Globus pallidus (tissue), 1 donor: ENCODE data around the gene MEIS2.
A peak's percentile ranks its signal among the peaks of the same experiment; 100 is the strongest.

Experiments used
- DNase-seq: peaks from one replicate; pipeline ENCODE4 v3.0.0-alpha.2; 2015; ENCODE audit warnings: low spot score

Gene MEIS2

DNA sequence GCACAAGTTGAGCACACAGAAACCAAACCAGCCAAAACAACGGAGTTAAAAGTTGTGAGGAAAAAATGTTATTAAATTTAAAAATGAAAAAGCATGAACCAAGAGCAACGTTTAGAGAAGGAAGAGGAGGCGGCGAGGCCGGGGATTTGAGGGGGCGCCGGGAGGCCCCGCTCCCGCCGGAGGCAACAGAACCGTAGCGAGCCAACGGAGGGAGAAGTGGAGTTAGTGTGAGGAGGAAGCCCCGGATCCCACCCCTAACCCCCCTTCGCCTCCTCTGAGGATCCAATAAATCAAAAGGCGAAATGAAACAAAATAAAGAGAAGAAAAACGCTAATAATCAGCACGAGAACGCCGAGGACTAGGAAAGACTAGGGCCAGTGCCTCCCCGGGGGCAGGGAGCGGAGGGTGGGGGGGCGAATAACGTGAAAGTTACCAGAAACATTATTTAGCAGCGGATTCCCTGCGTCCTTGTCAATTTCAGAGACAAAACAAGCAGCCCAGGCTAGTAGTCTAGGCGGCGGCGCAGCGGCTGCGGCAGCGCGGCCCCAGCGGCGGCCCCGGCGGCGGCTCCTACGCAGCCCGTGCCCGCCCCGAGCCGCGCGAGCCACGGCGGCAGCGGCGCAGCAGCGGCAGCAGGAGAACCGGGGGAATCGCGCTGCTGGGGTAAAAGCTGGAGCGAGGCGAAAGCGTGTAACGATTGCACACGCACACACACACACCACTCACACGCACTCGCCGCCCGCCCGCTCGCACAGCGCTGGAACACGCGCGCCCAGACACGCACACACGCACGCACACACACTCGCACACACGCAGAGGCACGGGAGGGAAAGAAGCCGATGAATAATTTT is 1.7 kb downstream of the MEIS2 start:
- DNase-seq, result peak; percentile 57

DNA sequence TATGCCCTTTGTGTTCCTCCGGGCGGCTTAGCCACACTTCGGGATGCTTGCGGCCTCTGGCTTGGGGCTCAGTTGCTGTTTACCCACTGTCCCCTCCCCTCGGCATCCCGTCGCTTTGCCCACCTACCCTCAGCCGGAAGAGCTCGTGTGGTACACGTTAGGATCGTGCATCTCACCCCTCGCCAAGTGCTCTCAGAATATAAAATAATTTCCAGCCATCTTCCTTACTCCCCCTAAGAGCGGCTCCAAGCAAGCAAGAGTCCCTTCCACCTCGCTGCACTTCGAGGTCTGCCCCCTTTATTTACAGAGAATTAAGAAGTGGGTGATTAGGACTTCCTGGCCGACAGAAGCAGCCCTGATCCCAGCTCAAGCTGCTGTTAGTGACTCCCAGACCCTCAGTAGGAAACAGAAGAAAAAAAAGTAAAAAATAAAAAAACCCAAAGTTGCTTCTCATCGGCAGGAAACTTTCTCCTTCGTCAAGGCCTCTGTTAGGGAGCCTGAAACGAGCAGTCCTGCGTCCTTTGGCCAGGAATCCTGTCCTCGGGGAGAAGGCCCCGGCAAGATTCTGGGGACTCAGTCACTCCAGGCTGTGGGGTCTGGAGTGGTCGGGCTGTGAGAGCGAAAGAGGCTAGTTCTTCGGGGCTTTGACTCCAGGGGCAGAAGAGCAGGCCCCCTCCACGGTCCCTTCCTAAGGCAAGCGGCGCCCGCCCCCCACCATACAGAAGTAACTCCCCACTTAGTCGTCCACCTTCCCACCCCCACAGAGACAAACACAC is 3.0 kb downstream of the MEIS2 start:
- DNase-seq, result peak; percentile 47

DNA sequence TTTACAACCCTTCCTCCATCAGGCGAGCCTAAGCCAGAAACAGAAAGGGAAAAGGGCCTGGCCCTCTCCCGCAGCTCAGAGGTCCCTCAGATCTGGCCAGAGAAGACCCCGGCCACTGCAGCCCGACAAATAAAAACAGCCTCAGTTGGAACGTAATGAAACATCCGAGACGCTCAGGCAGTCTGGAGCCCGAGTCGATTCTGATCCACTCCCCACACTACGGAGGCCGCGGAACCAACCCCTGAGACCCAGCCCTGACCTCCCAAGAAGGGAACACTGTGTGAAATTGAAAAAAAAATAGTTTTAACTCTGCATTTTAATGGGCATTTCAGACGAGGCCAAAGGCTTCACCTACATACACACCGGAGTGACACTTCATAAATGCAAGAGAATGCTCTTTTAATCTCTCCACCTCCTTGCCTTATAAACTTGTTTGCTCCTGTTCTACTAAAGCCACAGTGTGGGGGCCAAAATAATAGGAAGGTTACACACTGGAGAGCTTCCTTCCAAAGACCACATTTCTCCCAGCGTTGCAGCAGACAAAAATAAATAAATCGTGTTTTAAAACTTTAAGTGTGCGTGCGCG is 3.7 kb downstream of the MEIS2 start:
- DNase-seq, result peak; percentile 48

DNA sequence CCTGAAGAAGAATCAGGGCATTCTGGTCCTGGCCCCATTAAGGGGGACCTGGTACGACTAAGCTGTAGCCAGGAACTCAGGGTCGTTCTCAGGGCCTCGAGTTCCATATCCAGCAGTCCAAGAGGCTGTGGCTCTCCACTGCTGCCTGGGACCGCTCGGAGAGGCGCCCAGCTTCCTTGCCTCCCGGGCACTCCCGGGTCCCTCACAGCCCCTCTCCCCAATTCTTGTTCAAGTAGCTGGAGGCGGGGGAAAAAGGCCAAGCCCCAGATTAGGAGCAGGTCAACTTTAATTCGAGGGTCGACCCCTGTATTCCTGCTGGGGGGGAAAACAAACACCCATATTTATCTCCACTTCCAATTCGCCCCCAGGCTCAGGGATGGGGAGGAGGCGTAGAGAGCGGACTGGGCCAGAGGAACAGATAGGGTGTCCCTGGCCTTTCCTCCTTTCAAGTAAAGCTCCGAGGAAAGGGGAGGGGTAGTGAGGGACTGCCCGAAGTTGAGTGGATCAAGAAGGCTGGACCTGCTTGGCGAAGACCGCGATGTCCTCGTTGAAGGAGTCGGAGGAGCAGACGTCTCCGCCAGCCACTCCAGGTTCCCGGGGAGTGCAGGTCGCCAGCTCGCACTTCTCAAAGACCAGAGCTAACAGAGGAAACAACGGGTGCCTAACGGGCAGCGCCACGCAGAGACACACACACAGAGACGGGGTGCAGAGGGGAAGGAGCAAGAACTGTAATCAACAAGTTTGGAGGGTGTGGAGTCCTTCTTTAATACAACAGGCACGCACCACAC is 4.4 kb downstream of the MEIS2 start:
- DNase-seq, result peak; percentile 47

DNA sequence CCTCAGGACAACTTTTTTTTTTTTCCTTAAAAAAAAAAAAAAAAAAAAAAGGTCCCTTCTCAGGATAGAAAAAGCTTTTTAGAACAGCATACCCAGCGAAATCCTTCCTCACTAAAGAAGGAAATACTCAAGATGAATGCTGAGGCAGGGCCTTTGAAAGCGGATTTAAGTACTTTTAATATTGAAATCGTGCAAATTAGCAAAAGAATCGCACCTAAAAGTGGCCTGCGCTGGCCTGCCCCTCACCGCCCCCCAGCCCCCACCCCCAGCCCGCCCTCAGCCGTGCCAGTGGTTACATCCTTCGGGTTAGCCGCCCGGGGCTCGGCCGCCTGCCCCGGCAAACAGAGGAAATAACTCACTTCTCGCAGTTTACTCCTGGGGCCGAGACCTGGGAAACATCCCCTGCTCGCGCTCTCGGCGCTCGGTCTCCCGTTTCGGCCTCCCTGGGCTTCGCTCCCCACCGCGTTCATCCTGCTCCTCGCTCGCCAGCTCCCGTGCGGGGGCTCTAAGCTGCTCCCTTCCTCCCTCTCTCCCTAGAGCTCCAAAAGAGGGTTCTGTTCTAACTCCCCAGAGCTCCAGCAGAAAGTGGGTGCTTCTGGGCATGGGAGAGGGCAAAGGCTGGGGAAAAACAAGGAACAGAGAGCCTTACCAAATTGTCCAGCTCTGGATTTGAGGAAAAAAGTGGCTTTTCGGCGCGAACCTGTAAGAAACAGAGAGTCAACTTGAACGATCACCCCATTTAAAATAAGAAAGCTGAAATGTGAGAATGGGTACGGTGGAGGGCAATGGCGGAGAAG is 5.2 kb downstream of the MEIS2 start:
- DNase-seq, result no peak

DNA sequence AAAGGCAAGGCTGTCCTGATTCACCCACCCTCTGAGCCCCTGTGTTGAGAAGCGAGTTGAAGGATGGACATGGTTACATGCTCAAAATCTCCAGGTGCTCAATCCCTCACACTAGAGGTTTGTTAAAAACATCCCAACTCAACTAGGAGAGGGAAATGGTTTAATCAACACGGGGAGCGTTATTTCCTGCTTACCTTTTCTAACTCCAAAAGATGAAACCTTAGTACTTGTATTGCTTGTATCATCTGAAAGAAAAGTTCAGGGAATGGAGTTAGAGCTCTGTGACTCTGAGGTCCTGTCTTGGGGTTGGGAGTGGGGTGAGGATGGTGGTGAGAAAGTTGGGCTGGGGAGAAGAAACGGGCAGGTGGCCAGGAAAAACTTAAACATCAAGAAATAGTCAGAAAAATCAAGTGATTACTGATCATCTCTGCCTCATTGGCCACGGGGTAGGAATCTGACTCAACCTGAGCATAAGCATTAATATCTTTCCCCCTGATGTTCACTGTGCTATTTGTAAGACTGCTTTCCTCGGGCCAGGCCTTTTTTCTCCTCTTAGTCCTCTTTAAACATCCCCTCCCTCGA is 5.9 kb downstream of the MEIS2 start:
- DNase-seq, result peak; percentile 39

DNA sequence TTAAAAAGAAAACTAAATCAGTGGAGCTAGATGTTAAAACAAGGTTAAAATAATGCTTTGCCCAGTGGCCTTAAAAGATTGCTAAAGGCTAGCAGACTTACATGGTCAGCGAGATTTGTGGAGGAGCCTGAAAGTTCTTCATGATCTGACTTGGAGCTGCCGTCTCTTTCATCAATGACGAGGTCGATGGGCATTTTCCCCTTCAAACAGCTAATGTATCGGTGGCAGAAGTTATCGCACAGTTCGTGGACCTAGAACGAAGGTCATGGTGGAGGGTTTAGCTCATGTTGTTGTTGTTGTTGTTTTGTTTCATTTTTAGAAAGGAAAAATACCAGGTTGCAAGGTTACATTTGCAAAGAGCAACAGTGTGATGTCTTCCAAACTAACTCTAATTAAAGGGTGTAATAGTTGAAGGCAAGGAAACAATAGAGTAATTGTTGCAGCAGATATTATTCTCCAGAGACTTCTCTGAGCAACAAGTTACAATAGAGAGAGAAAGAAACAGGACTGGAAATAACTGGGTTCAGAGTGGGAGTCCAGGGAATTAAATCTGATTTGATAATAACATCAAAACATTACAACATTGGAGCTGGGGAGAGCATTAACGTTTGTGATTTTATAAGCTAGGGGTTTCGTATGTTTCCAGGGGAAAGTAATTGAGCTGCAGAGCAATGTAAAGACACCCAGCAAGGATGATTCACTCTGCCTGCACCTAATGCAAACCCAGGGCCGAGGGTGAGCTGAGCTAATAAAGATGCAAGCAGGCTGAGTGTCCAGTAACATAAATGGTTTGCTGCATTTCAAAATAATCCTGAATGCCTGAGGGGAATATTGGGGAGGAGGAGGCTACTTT is 6.6 kb downstream of the MEIS2 start:
- DNase-seq, result peak; percentile 72

DNA sequence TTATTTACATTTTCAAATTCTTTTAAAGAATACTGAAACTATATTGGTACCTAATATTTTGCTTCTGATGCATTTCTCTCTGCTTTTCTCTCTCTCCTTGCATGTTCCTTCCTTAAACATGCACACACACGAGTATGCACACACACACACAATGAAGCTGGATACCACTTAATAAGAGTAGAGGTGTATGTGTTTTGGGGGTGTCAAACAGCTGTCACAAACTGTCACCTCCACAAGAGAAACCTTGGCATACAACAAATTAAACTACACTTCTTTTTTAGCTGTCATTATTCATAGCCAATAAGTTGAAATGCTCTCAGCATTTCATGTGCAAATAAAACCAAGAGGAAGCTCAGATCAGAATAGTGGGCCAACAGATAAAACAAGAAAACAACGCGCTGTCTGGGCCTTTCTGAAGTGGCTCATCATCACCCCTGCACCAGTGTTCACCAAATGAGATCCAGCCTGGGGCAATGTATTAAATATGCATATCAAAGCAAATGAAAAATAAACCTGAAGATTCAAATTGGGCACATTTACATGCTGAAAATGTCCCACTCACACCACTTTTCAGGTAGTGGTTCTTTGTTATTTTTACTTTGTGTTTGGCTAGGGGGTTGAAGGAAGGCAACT is 9.7 kb downstream of the MEIS2 start:
- no peak for DNase-seq

DNA sequence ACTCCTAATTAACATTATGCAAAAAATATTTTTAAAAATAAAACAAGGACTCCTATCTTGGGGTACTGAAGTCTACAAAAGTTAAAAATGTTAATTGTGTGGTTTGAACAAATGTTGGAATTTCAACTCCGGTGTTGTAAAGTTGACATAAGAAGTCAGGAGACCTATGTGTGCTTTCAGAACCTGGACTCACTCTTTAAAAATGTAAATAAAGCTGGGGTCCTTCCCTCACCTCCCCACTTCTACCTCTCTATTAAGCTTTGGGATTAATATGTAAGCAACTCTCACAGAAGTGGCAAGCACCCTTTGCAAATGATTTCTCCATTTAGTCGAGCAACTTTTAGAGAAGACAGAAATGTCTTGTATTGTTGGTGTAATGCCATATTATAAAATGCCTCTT is 11.9 kb downstream of the MEIS2 start:
- DNase-seq, result no peak

DNA sequence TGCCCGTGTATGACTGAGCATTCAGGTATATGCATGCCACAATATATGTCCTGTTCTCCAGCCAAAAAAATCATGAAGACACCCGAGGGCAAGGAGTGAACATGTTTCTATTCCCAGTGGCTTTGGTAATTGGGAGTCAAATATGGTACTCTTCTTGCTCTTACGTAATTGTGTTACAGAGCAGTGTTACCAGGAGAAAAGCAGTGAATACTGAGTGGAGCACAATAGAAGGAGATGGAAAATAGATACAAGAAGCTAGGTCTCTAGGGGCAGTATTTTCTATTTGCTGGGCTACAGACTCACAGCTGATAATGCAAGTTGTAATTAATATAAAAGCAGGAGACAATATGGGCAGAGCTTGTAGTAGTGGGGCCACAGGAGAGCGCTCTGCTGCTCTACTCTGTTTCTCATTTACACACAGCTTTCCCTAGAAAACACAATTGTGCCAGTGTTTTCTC is 13.2 kb downstream of the MEIS2 start:
- peak; percentile 50 for DNase-seq

DNA sequence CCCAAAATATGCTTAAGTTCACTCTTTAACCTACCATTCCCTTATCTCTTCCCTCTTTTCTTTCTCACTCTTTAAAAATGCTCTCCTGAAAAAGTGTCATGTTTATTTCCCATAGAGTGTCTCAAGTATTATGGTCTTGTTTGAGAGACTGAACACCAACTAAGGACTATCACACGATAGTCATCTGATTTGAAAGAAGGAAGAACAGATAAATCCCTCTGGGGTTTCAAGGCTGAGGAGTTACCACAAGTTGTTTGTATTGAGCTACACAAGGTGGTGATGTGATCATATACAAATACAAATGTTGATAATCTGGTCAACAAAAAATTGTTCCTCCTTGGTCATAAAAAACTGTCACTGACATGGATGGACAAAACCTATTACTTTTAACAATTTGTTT is 13.8 kb downstream of the MEIS2 start:
- no peak for DNase-seq

DNA sequence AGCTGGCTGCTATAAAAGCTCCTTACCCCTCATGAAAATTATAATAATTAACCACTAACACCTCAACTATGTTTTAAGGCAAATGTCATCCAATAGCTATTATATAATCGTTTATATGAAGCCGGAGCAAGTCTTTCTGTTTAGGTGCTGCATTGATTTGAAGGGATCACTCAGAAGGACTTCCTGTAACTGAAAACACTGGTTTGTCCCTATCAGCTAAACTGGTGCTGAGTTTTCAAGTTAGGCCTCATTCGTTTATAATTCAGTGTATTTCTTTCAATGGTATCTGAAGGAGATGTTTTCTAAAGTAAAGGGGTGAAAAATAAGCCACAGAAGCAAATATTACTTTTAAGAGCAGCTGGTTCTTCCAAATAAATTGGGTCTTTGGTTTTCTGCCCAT is 14.2 kb downstream of the MEIS2 start:
- DNase-seq, result no peak

DNA sequence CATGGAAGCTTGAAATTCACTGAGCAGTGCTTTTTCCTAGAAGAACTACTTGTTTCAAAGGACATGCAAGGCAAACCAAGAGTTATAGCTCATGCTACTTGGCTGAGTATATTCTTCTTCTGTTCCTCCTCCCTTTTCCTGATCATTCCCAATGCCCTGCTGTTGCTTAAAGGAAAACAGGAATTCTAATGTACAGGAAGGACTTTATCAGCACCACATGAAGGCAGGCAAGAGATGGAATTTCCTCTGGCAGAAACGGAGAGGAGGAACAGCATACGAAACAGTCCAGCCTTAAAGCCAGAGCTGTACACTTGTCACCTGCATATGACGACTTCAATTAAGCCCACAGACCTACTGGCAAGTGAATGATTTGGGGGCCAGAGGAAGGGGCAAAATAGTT is 15.7 kb downstream of the MEIS2 start:
- DNase-seq, result no peak

DNA sequence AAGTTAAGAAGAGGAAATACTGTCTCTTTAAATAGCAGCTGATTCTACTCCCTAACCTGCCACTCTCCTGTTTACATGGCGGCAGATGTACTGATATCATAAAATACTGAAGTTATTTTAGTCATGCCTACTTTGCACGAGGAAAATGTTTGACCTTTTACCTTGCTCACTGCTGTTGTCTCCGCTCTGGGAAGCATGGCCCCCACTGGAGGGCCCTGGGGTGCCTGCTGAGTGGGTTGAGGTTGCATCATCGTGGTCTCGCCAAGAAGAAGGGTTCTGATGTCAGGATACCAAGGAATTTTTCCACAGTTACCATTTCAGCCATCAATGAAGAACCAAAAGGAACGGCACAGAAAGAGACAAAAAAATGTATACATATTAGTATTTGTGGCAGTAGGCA is 16.7 kb downstream of the MEIS2 start:
- no peak for DNase-seq

DNA sequence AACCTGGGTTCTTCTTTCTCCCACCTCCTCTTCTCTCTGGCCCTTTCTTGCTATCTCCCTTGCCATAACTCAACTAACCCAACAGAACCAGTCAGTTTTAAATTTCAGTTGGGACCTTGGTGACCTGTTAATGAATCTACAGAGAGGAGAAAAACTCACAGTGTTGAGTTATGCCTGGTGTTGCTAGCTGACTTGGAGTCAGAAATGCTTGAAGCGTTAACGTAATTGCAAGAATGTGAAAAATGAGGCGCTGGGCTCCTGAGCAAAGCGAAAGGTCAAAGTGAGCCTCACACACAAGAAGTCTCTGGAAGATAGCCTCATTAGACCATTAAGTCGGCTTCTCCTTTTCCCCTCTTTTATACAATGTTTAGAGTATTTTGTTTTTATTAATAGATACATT is 18.4 kb downstream of the MEIS2 start:
- no peak for DNase-seq

DNA sequence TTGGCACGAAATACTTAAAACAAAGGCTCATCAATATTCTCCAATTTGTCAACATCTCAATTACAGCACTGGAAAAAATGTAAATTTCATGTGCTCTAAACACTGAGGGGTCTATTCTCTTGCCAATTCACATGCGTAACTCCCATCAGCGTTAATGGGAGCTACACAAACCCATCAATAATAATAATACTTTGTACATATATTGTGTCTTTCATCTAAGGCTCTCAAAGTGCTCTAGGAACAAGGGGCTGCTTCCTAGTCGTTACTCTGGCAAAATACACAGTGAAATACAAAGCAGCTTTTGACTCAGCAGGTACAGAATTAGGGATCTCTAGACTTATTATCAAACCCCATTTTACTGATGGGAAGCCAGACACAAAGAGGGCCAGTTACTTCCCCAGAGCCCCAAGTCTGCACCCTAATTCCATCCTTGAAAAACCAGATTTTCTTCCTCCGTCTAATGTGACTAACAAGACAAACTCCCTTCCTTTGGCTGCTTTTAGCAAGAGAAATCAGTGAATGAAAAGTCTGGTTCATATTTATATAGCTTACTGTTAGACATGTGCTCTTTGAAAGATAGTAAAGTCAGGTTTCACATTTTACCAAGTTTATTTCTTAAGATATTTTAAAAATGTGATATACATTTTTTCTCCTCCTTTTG is 20.0 kb downstream of the MEIS2 start:
- DNase-seq, result no peak

DNA sequence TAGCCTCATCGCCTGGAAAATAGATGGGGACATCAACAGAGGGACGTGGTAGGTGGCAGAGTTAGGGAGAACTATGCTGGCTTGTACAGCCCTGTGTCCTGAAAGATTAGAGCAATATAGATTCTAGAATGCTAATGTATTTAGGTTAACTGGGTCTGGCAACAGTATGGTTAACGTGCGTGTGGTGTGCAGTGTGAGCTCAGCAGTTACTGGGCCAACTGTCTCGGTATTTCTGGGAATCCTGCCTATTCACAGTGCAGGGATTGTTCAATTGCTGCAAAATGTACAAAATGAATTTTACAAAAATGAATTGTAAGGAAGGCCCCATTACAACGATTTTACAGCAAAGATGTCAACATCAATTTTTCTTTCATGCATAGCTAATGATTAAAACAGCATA is 20.6 kb downstream of the MEIS2 start:
- peak; percentile 70 for DNase-seq

DNA sequence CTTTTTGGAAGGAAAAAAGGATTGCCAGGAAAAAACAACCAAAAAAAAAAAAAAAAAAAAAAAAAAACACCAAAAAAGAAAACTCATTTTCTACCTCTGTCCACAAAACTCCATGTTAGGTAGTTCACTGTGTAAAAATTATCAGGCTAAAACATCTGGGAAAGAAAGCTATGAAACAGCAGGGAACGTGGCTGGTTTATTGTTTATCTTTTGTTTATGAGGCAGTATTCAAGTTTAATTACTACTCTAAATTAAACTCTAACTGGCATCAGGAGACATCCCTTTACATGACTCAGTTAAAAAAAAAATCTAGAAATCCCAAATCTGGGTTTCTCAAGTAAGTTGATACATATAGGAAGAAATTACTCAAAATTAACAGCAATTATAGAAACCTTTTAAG is 21.8 kb downstream of the MEIS2 start:
- DNase-seq, result no peak
